Right ventricle myocardium superior (tissue), 1 donor: ENCODE results near the gene LAMB2. TPM values are rescaled to one million over a fixed set of nuclear protein-coding genes. Genes with fewer than 3 reads are reported as not detected.

Experiments used
- ATAC-seq: fragments of 200-7000 bp; cut with Tn5 transposase; one replicate; pipeline ENCODE4 v1.9.1; 2020; ENCODE audit warnings: mild to moderate bottlenecking; ENCODE audit not compliant: poor library complexity
- DNase-seq: peaks from one replicate; pipeline ENCODE4 v3.0.0-alpha.2; 2020
- intact Hi-C: fragments of 100-400 bp; cut with DNase I; formaldehyde crosslinking; loops from one replicate; pipeline ENCODE4 v1.11.2; 2022
- microRNA-seq: library from miRNA; unstranded; fragments of <30 nt; microRNA quantifications from one replicate; pipeline ENCODE4 v1.2.0, GENCODE V29; 2020
- total RNA-seq: library from RNA; stranded (reverse); fragmentation: NEBNext Ultra II Directional; extraction: Animal tissue kit (Norgen Biotek cat#: 25700); gene quantifications from one replicate; pipeline ENCODE4 v1.2.1, GENCODE V29; 2021
- donor health status: DM: no; HTN: yes; CAD: no; lungs with severe emphysema.

LAMB2 gene
- total RNA-seq, 1 donor from 2014 or later = 568 TPM

DNA sequence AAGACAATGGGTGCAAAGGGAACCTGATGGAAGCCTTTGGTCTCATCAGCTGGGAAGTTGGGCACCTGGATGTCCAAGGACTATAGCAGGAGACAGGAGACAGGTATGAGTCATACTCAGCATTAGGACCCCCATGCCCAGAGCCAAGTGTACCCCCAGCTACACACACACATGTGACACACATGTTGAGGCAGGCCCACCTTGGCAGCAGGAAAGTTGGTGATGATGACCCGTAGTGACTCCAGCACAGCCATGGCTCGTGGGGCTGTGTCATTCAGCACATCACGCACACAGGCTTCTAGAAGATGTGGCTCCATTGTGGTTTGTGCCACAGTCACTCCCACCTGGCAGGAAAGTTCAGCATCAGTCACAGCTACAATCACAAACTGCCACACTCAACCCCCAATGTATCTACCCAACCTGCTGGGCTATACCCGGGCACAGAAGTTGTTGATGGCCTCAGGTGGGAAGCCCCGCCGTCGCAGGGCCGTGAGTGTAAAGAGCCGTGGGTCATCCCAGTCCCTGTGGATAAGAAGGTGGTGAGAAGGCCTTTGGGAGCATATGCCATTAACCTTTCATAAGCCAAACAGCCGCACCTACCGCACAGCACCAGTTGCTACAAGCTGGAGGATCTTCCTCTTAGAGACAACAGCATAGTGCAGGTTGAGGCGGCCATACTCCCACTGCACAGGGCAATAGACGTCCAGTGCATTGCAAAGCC, 33.8 kb downstream of the LAMB2 start:
- DNase-seq (no peak), ATAC-seq (no peak)
- intact Hi-C loops = no loop called here

- intact Hi-C loops = no loop called here
- DNase-seq (peak; percentile 75), ATAC-seq (no peak)
Measured at GRCh38 chr3:49098429-49098828, 34.4 kb downstream of the LAMB2 start.

- ATAC-seq (peak; percentile 94), DNase-seq (peak; percentile 98)
- intact Hi-C loops = no loop called here
Measured at GRCh38 chr3:49093853-49094767, 38.7 kb downstream of the LAMB2 start, which contains the start of gene QRICH1. Gene QRICH1, minus strand, starts transcription at chr3:49094071. Its CDS starts 17,054 bp downstream, at chr3:49077017.

- DNase-seq = peak; percentile 90
- peak; percentile 62 for ATAC-seq
- intact Hi-C loops = no loop called here
Measured at GRCh38 chr3:49092938-49093852, 39.7 kb downstream of the LAMB2 start.

DNA sequence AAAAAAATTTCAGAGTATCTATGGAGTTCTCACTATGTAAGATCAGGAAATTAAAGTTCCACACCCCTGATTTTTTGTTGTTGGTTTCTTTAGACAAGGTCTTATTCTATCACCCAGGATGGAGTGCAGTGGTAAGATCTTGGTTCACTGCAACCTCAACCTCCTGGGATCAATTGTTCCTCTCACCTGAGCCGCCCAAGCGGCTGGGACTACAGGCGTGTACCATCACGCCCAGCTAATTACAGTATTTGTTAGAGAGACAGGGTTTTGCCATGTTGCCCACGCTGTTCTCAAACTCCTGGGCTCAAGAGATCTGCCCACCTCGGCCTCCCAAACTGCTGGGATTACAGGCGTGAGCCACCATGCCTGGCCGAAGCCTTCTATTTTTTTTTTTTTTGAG, 51.4 kb downstream of the LAMB2 start:
- DNase-seq (no peak), ATAC-seq (no peak)
- intact Hi-C loops = no loop called here

GRCh38 chr3:49079270-49079669, 53.6 kb downstream of the LAMB2 start:
- DNase-seq = no peak
- no peak for ATAC-seq
- intact Hi-C loops = no loop called here

- intact Hi-C loops = no loop called here
- ATAC-seq = no peak
Measured at GRCh38 chr3:49076646-49077045, 56.2 kb downstream of the LAMB2 start.

GRCh38 chr3:49076116-49076515, 56.7 kb downstream of the LAMB2 start:
- intact Hi-C loops = no loop called here
- ATAC-seq (no peak), DNase-seq (no peak)

More at GRCh38 chr3:49076646-49077045, 56.2 kb downstream of the LAMB2 start:
- DNase-seq = no peak

Small RNA genes within 50 kb of the gene (microRNA-seq; reads per million reads assigned to microRNA genes)
- not detected for gene MIR6890

Other genes with a start within 250 kb of the LAMB2 start
- 140 TPM for gene SLC25A20, start 234.2 kb downstream of the LAMB2 start, total RNA-seq
- 164 TPM for gene ARIH2, start 214.2 kb downstream of the LAMB2 start, total RNA-seq
- 25.1 TPM for gene P4HTM, start 142.8 kb downstream of the LAMB2 start, total RNA-seq
- 71.6 TPM for gene WDR6, start 125.7 kb downstream of the LAMB2 start, total RNA-seq
- 7.9 TPM for gene DALRD3, start 114.5 kb downstream of the LAMB2 start, total RNA-seq
- gene NDUFAF3, start 110.9 kb downstream of the LAMB2 start, total RNA-seq = 165 TPM
- gene IMPDH2, start 103.7 kb downstream of the LAMB2 start, total RNA-seq = 58.5 TPM
- gene QRICH1, start 39.0 kb downstream of the LAMB2 start, total RNA-seq = 46.2 TPM
- 207 TPM for gene QARS1, start 28.3 kb downstream of the LAMB2 start, total RNA-seq
- 55.5 TPM for gene USP19, start 12.2 kb downstream of the LAMB2 start, total RNA-seq
- 9.4 TPM for gene CCDC71, start 33.3 kb upstream of the LAMB2 start, total RNA-seq
- gene KLHDC8B, start 38.5 kb upstream of the LAMB2 start, total RNA-seq = 129 TPM
- gene C3orf62, start 144.2 kb upstream of the LAMB2 start, total RNA-seq = 2.6 TPM
- 34.7 TPM for gene USP4, start 207.0 kb upstream of the LAMB2 start, total RNA-seq
- gene GPX1, start 225.3 kb upstream of the LAMB2 start, total RNA-seq = 117 TPM